Measurements from ENCODE around the gene VSIR.
A peak's percentile ranks its signal among the peaks of the same experiment; 100 is the strongest.

The VSIR gene

DNA sequence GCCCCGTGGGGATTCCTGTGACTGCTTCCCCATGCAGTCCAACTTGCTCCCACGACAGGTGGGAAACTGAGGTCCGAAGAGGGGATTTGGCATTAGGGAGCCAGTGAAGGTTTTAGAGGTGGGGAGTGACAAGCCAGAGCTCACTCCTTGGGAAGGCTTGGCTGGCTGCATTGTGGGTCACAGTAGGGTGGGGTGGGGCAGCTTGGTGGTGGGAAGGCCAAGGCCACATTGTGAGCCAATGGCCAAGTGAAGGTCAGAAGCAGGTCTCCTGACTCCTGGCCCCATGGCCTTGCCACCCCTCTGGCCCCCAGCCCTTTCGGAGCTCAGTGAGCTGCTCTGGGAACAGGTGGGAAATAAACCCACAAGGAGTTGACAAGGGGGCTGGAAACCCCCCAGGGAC is 56.3 kb downstream of the VSIR start:
- Mint-ChIP-seq H3K9me3 (ENCODE audit: low read depth) (no peaks in the 10 kb centered on the region), H3K36me3 (no peaks in the 10 kb centered on the region), H3K4me1 (ENCODE audit: low read depth) (peaks cover 63% of the 10 kb centered on the region), H3K27me3 (no peaks in the 10 kb centered on the region), H3K27ac (peak overlapping the region; percentile 84), H3K4me3 (no peak overlapping the region)

DNA sequence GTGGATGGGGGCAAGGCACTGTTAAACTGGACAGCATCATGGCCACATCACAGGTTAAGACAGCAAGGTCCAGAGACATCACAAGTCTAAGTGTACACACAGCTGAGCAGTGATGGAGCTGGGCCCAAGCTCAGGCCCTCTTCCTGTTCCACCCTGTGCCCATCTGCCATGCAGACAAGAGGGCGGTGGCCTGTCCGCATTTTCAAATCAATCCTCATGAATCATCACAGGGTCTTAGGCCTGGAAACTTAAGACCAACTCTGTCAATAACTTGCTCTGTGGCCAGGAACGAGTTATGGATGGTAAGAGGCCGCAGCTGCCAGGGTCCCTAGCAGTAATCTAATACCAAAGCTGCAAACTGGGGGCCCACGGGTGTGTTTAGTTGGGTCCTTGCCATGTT is 56.9 kb downstream of the VSIR start:
- no peaks in the 10 kb centered on the region for H3K9me3 Mint-ChIP-seq (ENCODE audit: low read depth)
- no peaks in the 10 kb centered on the region for H3K27me3 Mint-ChIP-seq
- no peak overlapping the region for H3K4me3 Mint-ChIP-seq
- no peaks in the 10 kb centered on the region for H3K36me3 Mint-ChIP-seq
- peak overlapping the region; percentile 79 for H3K27ac Mint-ChIP-seq
- H3K4me1 Mint-ChIP-seq (ENCODE audit: low read depth) = peaks cover 65% of the 10 kb centered on the region

DNA sequence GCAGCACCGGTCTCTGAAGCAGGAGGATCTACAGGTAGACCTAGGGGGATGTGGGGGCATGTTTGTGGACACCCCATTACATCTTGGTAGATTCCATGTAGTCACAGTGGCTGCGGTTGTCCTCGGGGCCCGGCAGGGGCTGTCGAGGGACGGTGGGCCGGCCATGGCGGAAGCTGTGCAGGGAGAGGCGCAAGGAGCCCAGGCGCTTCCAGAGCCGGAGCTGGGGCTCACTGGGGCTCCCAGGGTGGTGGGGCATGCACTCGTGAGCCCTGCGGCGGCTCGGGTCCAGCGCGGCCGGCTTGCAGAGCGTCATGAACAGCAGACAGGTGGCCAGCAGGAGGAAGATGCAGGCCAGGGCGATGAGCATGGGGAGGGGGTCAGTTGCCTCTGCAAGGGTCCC is 57.5 kb downstream of the VSIR start:
- H3K27me3 Mint-ChIP-seq = no peaks in the 10 kb centered on the region
- H3K4me1 Mint-ChIP-seq (ENCODE audit: low read depth) = peaks cover 64% of the 10 kb centered on the region
- H3K27ac Mint-ChIP-seq = peak overlapping the region; percentile 79
- H3K36me3 Mint-ChIP-seq = no peaks in the 10 kb centered on the region
- H3K4me3 Mint-ChIP-seq = peak overlapping the region; percentile 20
- H3K9me3 Mint-ChIP-seq (ENCODE audit: low read depth) = no peaks in the 10 kb centered on the region

DNA sequence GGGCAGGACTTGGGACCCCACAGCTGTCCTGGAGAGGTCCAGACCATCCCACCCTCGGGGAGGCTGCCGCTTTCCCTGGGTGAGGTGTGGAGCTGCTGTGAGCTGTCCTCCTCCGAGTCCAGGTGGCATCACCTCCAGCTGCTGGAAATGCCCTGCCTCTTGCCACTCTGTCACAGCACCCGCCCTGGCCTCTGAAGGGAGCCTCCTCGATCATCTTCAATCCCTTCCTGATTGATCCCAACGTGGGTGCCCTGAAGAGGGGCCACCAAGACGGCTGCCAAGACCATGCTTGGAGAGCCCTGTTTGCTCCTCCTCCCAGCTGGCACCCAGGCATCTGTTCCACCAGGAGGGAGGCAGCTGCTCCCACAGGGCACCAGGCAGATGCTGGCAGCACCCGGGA is 58.3 kb downstream of the VSIR start:
- H3K9me3 Mint-ChIP-seq (ENCODE audit: low read depth) = no peaks in the 10 kb centered on the region
- no peaks in the 10 kb centered on the region for H3K36me3 Mint-ChIP-seq
- H3K4me1 Mint-ChIP-seq (ENCODE audit: low read depth) = peaks cover 62% of the 10 kb centered on the region
- peak overlapping the region; percentile 79 for H3K27ac Mint-ChIP-seq
- no peaks in the 10 kb centered on the region for H3K27me3 Mint-ChIP-seq
- peak overlapping the region; percentile 46 for H3K4me3 Mint-ChIP-seq

DNA sequence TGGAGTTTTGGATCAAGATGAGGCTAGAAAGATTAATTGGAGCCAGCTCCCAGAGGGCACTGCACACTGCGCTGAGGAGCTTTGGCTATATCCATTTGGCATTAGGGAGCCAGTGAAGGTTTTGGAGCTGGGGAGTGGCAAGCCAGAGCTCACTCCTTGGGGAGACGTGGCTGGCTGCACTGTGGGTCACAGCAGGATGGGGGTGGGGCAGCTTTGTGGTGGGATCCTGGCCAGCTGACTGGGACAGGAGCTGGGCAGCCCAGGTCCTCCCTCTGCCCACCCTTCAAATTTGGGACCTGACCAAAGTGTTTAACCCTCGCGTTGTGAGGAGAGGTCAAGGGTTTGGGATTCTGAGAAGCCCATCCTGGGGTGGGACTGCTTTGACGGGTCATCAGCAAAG is 58.7 kb downstream of the VSIR start:
- H3K27ac Mint-ChIP-seq = peak overlapping the region; percentile 99

DNA sequence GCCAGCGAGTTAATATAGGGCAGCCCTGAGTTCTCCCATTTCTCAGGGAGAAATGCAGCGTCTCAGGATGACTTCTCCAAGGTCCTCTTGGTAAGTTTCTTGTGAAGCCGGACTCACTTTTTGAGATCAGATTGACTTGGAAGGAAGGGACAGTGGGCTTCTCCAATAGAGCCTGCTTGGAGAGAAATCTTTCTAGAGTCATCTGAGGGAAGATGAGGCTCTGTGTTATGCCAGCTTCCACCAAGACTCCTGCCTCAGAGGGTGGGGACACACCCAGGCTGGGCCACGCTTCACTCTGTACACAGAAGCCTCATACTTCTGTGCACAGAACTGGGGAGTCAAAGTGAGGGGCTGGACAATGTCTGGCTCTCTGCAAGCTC is 59.3 kb downstream of the VSIR start:
- Mint-ChIP-seq H3K36me3 (no peaks in the 10 kb centered on the region), H3K4me1 (ENCODE audit: low read depth) (peaks cover 66% of the 10 kb centered on the region), H3K4me3 (peak overlapping the region; percentile 82), H3K27ac (peak overlapping the region; percentile 99), H3K27me3 (no peaks in the 10 kb centered on the region), H3K9me3 (ENCODE audit: low read depth) (no peaks in the 10 kb centered on the region)

More for the DNA sequence above, 58.7 kb downstream of the VSIR start:
- no peaks in the 10 kb centered on the region for H3K36me3 Mint-ChIP-seq
- H3K27me3 Mint-ChIP-seq = no peaks in the 10 kb centered on the region
- peaks cover 67% of the 10 kb centered on the region for H3K4me1 Mint-ChIP-seq (ENCODE audit: low read depth)
- H3K9me3 Mint-ChIP-seq (ENCODE audit: low read depth) = no peaks in the 10 kb centered on the region
- H3K4me3 Mint-ChIP-seq = peak overlapping the region; percentile 82

DNA sequence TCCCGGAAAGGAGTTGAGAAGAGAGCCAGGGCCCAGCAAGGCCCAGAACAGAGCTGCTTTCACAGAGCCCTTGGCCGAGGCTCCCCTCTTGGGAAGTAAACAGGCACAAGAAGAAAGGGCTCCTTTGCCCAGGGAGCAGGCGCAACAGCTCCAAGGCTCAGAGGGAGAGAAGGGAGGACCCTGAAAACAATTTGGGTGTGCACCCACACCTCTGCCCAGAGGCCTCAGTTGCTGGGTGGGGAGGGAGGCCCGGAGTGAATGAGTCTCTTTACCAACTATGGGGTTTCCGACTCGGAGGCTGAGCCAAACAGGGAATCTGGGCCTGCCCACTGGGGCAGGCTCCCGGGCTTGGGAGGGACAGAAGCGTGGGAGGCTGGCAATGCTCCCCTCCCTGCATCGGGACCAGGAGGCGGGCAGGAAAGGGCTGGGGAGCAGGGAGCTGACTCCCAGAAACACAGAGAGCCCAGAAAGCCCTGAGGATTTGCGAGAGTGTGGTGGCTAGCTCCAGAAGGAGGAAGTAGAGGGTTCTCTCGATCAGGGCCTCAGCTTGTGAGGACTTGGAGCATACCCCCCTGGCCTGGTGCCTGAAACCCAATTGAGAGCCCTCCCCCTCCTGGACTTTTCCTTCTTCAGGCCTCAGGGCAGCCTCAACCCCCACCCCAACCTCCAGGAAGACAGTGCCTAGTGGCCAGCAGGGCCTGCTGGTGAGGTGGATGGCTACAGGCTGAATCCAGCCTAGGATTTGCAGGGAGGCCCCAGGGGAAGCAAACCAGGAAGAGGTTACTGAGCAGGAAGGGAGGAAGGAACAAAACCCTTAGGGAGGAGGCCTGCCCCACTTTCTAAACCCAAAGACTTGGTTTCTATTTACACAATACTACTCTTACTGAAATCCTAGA is 59.9 kb downstream of the VSIR start:
- Mint-ChIP-seq H3K27me3 (no peaks in the 10 kb centered on the region), H3K4me3 (peak overlapping the region; percentile 82), H3K9me3 (ENCODE audit: low read depth) (no peaks in the 10 kb centered on the region), H3K27ac (peak overlapping the region; percentile 99), H3K4me1 (ENCODE audit: low read depth) (peaks cover 68% of the 10 kb centered on the region), H3K36me3 (no peaks in the 10 kb centered on the region)

DNA sequence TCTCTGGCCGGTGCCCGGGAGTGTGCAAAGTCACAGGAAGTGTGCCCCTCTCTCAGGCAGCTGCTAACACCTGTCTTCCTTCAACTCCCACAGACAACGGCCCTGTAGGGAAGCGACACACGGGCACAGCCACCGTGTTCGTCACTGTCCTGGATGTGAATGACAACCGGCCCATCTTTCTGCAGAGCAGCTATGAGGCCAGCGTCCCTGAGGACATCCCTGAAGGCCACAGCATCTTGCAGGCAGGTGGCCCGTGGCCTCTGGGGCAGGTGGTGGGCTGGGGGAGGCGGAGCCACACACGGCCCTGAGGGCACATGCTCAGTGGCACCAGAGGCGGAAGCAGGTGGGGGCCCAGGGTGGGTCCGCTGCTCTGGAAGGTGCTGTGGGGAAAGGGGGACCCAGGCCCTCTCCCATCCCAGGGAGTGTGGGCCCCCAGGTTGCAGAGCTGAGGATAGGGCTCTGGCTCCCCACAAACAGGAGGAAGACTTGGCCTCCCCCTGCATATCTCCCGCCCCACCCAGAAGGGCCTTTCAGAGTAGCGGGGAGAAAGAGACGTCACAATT is 60.7 kb downstream of the VSIR start:
- no peaks in the 10 kb centered on the region for H3K27me3 Mint-ChIP-seq
- no peaks in the 10 kb centered on the region for H3K36me3 Mint-ChIP-seq
- no peaks in the 10 kb centered on the region for H3K9me3 Mint-ChIP-seq (ENCODE audit: low read depth)
- H3K4me3 Mint-ChIP-seq = peak overlapping the region; percentile 82
- peak overlapping the region; percentile 99 for H3K27ac Mint-ChIP-seq
- H3K4me1 Mint-ChIP-seq (ENCODE audit: low read depth) = peaks cover 74% of the 10 kb centered on the region

DNA sequence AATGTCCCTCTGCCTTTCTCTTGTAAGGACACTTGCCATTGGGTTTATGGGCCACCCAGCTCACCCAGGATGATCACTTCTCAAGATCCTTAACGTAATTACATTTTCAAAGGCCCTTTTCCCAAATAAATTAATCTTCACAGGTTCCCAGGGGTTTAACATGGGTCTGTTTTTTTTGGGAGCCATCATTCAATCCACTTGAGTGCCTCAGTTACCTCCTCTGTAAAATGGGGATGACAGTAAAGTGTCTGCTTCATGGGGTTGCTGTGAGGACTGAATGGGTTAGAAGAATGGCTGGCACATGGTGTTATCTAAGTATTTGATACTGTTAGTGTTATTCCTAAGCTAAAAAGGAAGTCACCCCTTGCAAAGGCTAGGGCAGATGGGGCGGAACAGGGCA is 61.1 kb downstream of the VSIR start:
- Mint-ChIP-seq H3K9me3 (ENCODE audit: low read depth) (no peaks in the 10 kb centered on the region), H3K36me3 (no peaks in the 10 kb centered on the region), H3K4me1 (ENCODE audit: low read depth) (peaks cover 75% of the 10 kb centered on the region), H3K4me3 (peak overlapping the region; percentile 82), H3K27ac (peak overlapping the region; percentile 99), H3K27me3 (no peaks in the 10 kb centered on the region)

DNA sequence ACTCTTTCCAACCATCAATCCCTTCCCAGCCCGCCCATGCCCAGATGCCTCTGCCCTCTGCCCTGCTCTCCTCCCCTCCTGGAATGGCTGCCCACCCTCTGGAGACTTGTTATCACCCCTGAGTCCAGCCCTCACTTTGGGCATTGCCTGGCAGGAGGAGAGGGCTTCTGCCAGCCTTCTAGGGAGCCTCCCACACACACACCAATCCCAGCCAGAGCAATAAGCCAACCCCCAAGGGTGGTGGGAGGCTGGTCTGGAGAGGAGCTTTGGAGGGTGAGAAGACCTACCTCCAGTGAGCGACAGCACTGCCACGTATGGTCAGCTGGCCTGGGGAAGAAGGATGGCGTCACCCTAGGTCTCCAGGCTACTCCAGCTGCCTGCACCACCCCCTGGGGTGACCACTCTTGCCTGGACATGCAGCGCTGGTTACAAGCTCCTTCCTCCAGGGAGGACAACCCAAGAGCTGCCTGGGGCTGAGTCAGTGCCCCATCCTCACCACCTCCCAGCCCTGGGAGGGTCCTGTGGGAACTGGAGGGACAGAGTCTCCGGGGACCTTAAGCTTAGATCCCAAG is 62.2 kb downstream of the VSIR start:
- H3K27ac Mint-ChIP-seq = peak overlapping the region; percentile 99
- H3K4me1 Mint-ChIP-seq (ENCODE audit: low read depth) = peaks cover 66% of the 10 kb centered on the region
- H3K27me3 Mint-ChIP-seq = no peaks in the 10 kb centered on the region
- no peaks in the 10 kb centered on the region for H3K36me3 Mint-ChIP-seq
- H3K9me3 Mint-ChIP-seq (ENCODE audit: low read depth) = no peaks in the 10 kb centered on the region
- no peak overlapping the region for H3K4me3 Mint-ChIP-seq

DNA sequence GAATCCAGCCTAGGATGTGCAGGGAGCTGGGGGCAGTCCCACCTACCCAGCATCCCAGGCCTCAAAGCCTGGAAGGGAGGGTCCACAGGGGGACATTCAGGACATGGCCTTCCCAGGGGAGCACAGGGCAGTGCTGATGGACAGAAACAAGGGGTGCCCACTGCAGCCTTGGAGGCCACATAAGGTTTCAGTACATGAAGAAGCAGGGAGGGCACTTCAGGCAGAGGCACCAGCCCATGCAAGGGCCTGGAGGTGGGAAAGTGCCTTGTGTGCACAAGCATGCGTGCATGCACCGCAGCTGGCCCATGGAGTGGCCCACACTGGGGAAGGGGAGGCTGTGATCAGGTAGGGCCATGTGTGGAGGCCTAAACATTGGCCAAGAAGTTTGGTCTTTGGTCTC is 62.8 kb downstream of the VSIR start:
- peaks cover 63% of the 10 kb centered on the region for H3K4me1 Mint-ChIP-seq (ENCODE audit: low read depth)
- no peaks in the 10 kb centered on the region for H3K27me3 Mint-ChIP-seq
- no peak overlapping the region for H3K4me3 Mint-ChIP-seq

DNA sequence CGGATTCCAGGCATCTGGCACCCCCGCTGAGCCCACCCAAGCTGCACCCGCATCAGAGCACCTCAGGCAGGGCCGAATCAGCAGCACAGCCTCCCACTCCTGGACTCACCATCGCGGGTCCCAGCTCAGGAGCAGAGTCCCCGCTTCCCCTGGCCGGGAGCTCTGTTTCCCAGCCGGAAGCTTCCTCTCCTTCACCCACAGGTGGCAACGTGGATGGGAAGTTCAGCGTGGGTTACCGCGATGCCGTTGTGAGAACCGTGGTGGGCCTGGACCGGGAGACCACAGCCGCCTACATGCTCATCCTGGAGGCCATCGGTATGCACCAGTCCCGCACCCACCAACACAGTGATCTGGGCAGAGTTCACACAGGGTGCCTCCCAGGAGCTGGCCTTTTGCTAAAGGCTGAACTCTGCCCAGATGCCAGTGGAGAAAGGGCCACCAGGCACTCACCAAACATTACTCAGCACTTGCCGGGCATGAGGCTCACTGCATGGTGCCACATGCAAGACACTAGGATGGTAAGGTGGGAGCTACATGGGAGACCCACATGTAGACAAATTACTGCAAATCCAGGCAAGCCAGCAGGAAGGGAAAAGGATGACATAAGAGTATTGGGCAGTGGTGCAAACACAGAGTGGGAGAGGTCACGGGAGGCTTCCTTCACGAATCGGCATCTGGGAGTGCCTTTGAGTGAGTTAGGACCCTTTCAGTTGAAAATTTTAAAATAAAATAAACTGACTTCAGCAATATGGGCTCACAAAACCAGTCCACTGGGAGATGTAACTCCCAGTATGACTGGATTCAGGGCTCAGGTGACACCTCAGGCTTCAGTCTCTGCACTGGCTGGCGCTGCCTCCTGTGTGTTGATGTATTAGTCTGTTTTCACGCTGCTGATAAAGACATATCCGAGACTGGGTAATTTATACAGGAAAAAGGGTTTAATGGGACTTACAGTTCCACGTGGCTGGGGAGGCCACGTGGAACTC is 64.1 kb downstream of the VSIR start:
- Mint-ChIP-seq H3K27ac (peak overlapping the region; percentile 56), H3K9me3 (ENCODE audit: low read depth) (no peaks in the 10 kb centered on the region), H3K4me1 (ENCODE audit: low read depth) (peaks cover 52% of the 10 kb centered on the region), H3K27me3 (no peaks in the 10 kb centered on the region), H3K36me3 (no peaks in the 10 kb centered on the region), H3K4me3 (no peak overlapping the region)

More for the DNA sequence above, 62.8 kb downstream of the VSIR start:
- Mint-ChIP-seq H3K9me3 (ENCODE audit: low read depth) (no peaks in the 10 kb centered on the region), H3K27ac (peak overlapping the region; percentile 28), H3K36me3 (no peaks in the 10 kb centered on the region)

DNA sequence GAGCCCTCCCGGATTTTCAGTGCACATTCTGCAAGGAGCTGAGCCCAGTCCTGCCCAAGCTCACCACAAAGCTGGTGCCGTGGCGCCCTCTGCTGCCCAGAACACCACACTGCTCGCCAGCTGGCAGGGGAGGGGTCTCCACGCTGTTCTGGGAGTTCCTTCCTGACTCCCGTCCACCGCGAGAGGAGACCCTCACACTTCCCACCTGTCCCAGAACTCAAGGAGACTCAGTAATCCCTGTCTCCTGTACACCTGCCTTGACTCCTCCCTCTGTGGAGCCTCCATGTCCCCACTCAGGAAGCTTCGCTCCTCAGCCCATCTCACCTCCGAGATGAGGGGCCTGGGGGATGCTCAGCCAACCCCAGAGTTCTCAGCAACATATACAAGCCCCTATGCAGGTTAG is 65.0 kb downstream of the VSIR start:
- Mint-ChIP-seq H3K4me1 (ENCODE audit: low read depth) (peaks cover 43% of the 10 kb centered on the region), H3K4me3 (no peak overlapping the region), H3K9me3 (ENCODE audit: low read depth) (no peaks in the 10 kb centered on the region), H3K27me3 (no peaks in the 10 kb centered on the region), H3K27ac (peak overlapping the region; percentile 22), H3K36me3 (no peaks in the 10 kb centered on the region)

DNA sequence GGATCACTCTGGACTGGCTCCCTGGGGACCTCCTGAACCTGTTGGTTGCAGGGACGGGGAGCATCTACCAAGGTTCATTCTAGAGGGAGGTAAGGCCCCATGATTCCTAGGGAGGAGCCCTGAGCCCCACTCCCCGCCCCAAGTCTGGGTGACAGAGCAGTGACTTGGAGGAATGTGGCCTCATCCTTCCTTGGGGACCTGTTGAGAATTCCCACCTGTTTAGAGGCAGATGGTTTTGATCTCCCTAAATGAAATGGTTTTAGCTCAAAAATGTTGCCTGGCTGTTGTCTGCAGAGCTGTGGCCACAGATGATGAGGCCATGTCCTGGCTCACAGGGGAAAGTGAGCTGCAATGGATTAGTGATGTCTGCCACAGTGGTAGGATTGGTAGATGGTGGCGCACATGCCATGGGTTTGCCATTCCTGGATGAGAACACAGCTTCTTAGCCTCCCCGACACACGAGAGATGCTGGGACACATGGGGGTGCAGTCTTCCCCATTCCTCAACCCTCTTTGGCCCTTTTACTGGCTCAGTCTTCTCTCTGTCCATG is 66.0 kb downstream of the VSIR start:
- Mint-ChIP-seq H3K9me3 (ENCODE audit: low read depth) (no peaks in the 10 kb centered on the region), H3K4me3 (no peak overlapping the region), H3K27me3 (no peaks in the 10 kb centered on the region), H3K36me3 (no peaks in the 10 kb centered on the region), H3K4me1 (ENCODE audit: low read depth) (peaks cover 33% of the 10 kb centered on the region), H3K27ac (no peak overlapping the region)

Measured in activated naive CD8-positive, alpha-beta T cell (primary cell).